ENCODE measurements around the gene DAZ1.
"Not testable (repeated sequence)": the region's sequence is repeated elsewhere in the genome, so short reads cannot be mapped to it uniquely, and the experiment has no call there.

DAZ1 gene
- long read RNA-seq, donor 1, result 0 reads
- long read RNA-seq, donor 2, result 0 reads
- long read RNA-seq, donor 3, result 0 reads
- long read RNA-seq, donor 4, result 0 reads
- long read RNA-seq, donor 5, result 0 reads
- long read RNA-seq, donor 6, result 0 reads
- long read RNA-seq, donor 7, result 0 reads
- long read RNA-seq, donor 8, result 0 reads

- DNase-seq, result not testable (repeated sequence)
These were observed at the start of gene DAZ1 for GRCh38 chrY:23198908-23199307. DAZ1 (minus strand) TSS chrY:23199008; CDS start chrY:23198800, 208 bp downstream.

- DNase-seq, result not testable (repeated sequence)
These were observed 20.4 kb upstream of the DAZ1 start, which contains the start of gene DAZ2 for GRCh38 chrY:23219233-23219632. DAZ2 (plus strand) TSS chrY:23219533; CDS start chrY:23219741, 208 bp downstream.

DNA sequence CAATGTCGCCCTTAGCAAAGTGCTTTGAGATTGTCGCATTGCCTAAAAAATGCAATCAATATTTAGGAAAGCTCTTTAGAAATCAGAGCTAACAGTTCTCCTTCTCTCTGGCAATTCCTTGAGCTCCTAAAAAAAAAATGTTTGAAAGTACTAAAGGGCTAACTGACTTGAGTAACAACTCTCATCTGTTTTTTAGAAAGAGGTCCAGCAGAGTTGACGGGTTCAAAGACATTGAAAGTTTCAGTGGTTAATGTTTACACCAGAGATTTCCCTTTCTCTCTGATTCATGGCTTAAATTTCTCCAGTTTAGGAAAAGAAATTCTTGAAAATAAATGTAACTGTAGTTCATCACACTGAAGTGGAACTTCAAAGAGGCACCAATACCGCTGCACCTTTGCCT, 11.9 kb upstream of the DAZ1 start:
- DNase-seq, result not testable (repeated sequence)

DNA sequence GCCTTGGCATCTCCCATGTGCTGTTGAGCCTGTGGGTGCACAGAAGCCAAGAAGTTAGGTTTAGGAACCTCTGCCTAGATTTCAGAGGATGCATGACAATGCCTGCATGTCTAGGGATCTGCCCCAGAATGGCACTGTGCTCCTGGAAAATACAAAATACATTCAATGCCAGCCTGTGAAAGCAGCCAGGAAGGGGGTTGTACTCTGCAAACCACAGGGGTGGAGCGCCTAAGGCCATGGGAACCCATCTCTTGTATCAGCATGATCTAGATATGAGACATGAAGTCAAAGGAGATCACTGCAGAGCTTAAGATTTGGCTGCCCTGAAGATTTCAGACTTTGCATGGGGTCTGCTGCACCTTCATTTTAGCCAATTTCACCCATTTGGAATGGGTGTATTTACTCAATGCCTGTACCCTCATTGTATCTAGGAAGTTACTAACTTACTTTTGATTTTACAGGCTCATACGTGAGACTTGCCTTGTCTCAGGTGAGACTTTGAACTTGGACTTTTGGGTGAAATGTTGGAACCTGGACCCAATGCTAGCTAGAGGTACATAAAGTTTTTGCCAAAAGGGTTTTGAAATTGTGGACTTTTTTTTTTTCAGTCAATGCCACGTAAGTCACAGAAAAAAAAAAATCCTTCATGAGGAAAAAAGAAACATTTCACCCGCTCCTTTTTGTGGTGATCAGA, 11.1 kb upstream of the DAZ1 start:
- not testable (repeated sequence) for DNase-seq

- not testable (repeated sequence) for DNase-seq
These were observed 8.6 kb upstream of the DAZ1 start for GRCh38 chrY:23207455-23207854.

Data from right kidney (tissue), 9 donors.